T-helper 2 cell treated with Interferon-gamma antibody and Interleukin-4, amounts not matched to agents 100 ng/mL and 5 ng/mL, for 36 hours (primary cell): ENCODE data around the gene TRAPPC12. TPM values are rescaled to one million over a fixed set of nuclear protein-coding genes. Genes with fewer than 3 reads are reported as not detected.
"Not testable (repeated sequence)": the region's sequence is repeated elsewhere in the genome, so short reads cannot be mapped to it uniquely, and the experiment has no call there.

ENCODE experiments used
- intact Hi-C: fragments of 100-400 bp; cut with micrococcal nuclease; formaldehyde crosslinking; loops from one replicate; pipeline ENCODE4 v1.15.1; 2023
- total RNA-seq: library from RNA; stranded (reverse); gene quantifications from 2 replicates; pipeline ENCODE4 v1.2.3, GENCODE V29; 2022

Gene TRAPPC12
- total RNA-seq, 1 donor from 2014 or later = 92.1 TPM

- intact Hi-C loops = no loop called here
Measured at GRCh38 chr2:3451926-3452671, 72.6 kb downstream of the TRAPPC12 start.

GRCh38 chr2:3453190-3453999 lies 73.9 kb downstream of the TRAPPC12 start:
- intact Hi-C loops = no loop called here

- intact Hi-C loops = not testable (repeated sequence)
Measured at GRCh38 chr2:3454005-3454404, 74.5 kb downstream of the TRAPPC12 start.

- intact Hi-C loops = no loop called here
Measured at GRCh38 chr2:3454802-3455201, 75.3 kb downstream of the TRAPPC12 start.

- intact Hi-C loops = no loop called here
Measured at GRCh38 chr2:3456125-3456524, 76.6 kb downstream of the TRAPPC12 start.

GRCh38 chr2:3457524-3458395 lies 78.3 kb downstream of the TRAPPC12 start:
- intact Hi-C loops = no loop called here

- intact Hi-C loops = no loop called here
Measured at GRCh38 chr2:3458396-3459184, 79.1 kb downstream of the TRAPPC12 start.

- intact Hi-C loops = no loop called here
Measured at GRCh38 chr2:3459185-3460015, 79.9 kb downstream of the TRAPPC12 start.

- intact Hi-C loops = no loop called here
Measured at GRCh38 chr2:3460156-3460555, 80.7 kb downstream of the TRAPPC12 start.

- intact Hi-C loops = no loop called here
Measured at GRCh38 chr2:3460831-3461800, 81.6 kb downstream of the TRAPPC12 start.

- intact Hi-C loops = loop anchor here (1.0 kb wide), 2 partner anchors 38 to 189 kb away; no protein-coding TSS in a partner anchor
Measured at GRCh38 chr2:3461801-3462492, 82.5 kb downstream of the TRAPPC12 start.

- intact Hi-C loops = loop anchor here (1.0 kb wide), 2 partner anchors 38 to 189 kb away; no protein-coding TSS in a partner anchor
Measured at GRCh38 chr2:3462493-3463104, 83.1 kb downstream of the TRAPPC12 start.

GRCh38 chr2:3463186-3463835 lies 83.8 kb downstream of the TRAPPC12 start:
- intact Hi-C loops = no loop called here

- intact Hi-C loops = no loop called here
Measured at GRCh38 chr2:3463944-3464343, 84.5 kb downstream of the TRAPPC12 start.

- intact Hi-C loops = no loop called here
Measured at GRCh38 chr2:3464401-3465005, 85.0 kb downstream of the TRAPPC12 start.

GRCh38 chr2:3465328-3465727 lies 85.8 kb downstream of the TRAPPC12 start:
- intact Hi-C loops = no loop called here
